Measurements from ENCODE around the gene BMP8B.
A peak's percentile ranks its signal among the peaks of the same experiment; 100 is the strongest.

Gene BMP8B

GRCh38 chr1:39808784-39809517 lies 20.3 kb upstream of the BMP8B start:
- POLR2A ChIA-PET: no interaction called here
- Histone ChIP-seq H3K27ac (ENCODE audit: extremely low read depth, low read depth, low read length) (no peak overlapping the region), H3K4me1 (ENCODE audit: control insufficient read depth, insufficient read depth, low read length) (no peaks in the 10 kb centered on the region), H3K36me3 (ENCODE audit: control insufficient read depth in 2 of 2, insufficient read depth in 1 of 2, low read length in 2 of 2) (no peaks in the 10 kb centered on the region; a peak in 2 of 3 replicates), H3K9me3 (ENCODE audit: control insufficient read depth, insufficient read depth, low read depth, low read length) (peaks cover 2% of the 10 kb centered on the region; the same call in 1 of the 2 replicates), H3K4me3 (ENCODE audit: low read depth, low read length) (no peak overlapping the region)
- CTCF ChIA-PET: interaction anchor here (1.0 kb wide), 1 partner anchor 203 kb away, joined by 4 read pairs; no protein-coding TSS in a partner anchor
- TF ChIP-seq ZNF366 (tag by site-specific recombination; conservative IDR thresholded peaks at IDR 0.05): no peak
- no peak for TF ChIP-seq HOXC10 (CRISPR knock-in tag; IDR thresholded peaks at IDR 0.05)
- TF ChIP-seq GLI4 (tag by site-specific recombination; IDR thresholded peaks at IDR 0.05): no peak
- TF ChIP-seq ZNF692 (tag by site-specific recombination; IDR thresholded peaks at IDR 0.05): no peak
- TF ChIP-seq KLF10 (tag by site-specific recombination; IDR thresholded peaks at IDR 0.05): no peak
- no peak for TF ChIP-seq ZNF433 (tag by site-specific recombination; IDR thresholded peaks at IDR 0.05; ENCODE audit: low read depth)

GRCh38 chr1:39805385-39805784 lies 16.7 kb upstream of the BMP8B start:
- H3K4me1 ChIP-seq (ENCODE audit: control insufficient read depth, insufficient read depth, low read length): no peaks in the 10 kb centered on the region
- H3K4me3 ChIP-seq (ENCODE audit: low read depth, low read length): no peak overlapping the region
- peaks cover 2% of the 10 kb centered on the region; the same call in 1 of the 2 replicates for H3K9me3 ChIP-seq (ENCODE audit: control insufficient read depth, insufficient read depth, low read depth, low read length)
- no peak for TF ChIP-seq ZNF473 (tag by site-specific recombination; IDR thresholded peaks at IDR 0.05)
- TF ChIP-seq ZNF175 (tag by site-specific recombination; IDR thresholded peaks at IDR 0.05): no peak
- TF ChIP-seq ZNF580 (tag by site-specific recombination; IDR thresholded peaks at IDR 0.05): no peak
- no peak for TF ChIP-seq TRIM28 (IDR thresholded peaks at IDR 0.05; ENCODE audit: borderline replicate concordance, low read length)
- TF ChIP-seq ZNF366 (tag by site-specific recombination; conservative IDR thresholded peaks at IDR 0.05): peak; percentile 26; the same call in 1 of the 2 replicates
- no peak for TF ChIP-seq KLF7 (tag by site-specific recombination; IDR thresholded peaks at IDR 0.05; ENCODE audit: borderline replicate concordance)
- TF ChIP-seq KLF10 (tag by site-specific recombination; IDR thresholded peaks at IDR 0.05): no peak
- TF ChIP-seq ZNF610 (tag by site-specific recombination; IDR thresholded peaks at IDR 0.05; ENCODE audit: borderline replicate concordance): 0 out of 2 replicates have a peak, but pooled peaks have one; percentile 33
- peak; percentile 81 for TF ChIP-seq PRDM1 (tag by site-specific recombination; IDR thresholded peaks at IDR 0.05)
- TF ChIP-seq ZNF837 (tag by site-specific recombination; IDR thresholded peaks at IDR 0.05): no peak
- TF ChIP-seq ZNF248 (tag by site-specific recombination; IDR thresholded peaks at IDR 0.05): no peak
- no peak for TF ChIP-seq HOXA7 (CRISPR knock-in tag; IDR thresholded peaks at IDR 0.05; ENCODE audit: borderline replicate concordance)
- TF ChIP-seq ZNF155 (tag by site-specific recombination; IDR thresholded peaks at IDR 0.05): no peak
- TF ChIP-seq SETDB1 (IDR thresholded peaks at IDR 0.05; ENCODE audit: insufficient read length, low read length): peak; percentile 86
- no peak for TF ChIP-seq ZNF629 (tag by site-specific recombination; IDR thresholded peaks at IDR 0.05)
- no peak for TF ChIP-seq ZNF354C (tag by site-specific recombination; IDR thresholded peaks at IDR 0.05; ENCODE audit: borderline replicate concordance, low read depth)
- POLR2A ChIA-PET: no interaction called here
- CTCF ChIA-PET: interaction anchor here (0.6 to 0.7 kb wide), 2 partner anchors 102 to 125 kb away, joined by 3 to 4 read pairs; no protein-coding TSS in a partner anchor
- no peaks in the 10 kb centered on the region; a peak in 2 of 3 replicates for H3K36me3 ChIP-seq (ENCODE audit: control insufficient read depth in 2 of 2, insufficient read depth in 1 of 2, low read length in 2 of 2)
- no peak overlapping the region for H3K27ac ChIP-seq (ENCODE audit: extremely low read depth, low read depth, low read length)
